GM21367 (cell line): ENCODE data around the gene JMJD7.

Experiments
- ATAC-seq: cut with Tn5 transposase; IDR thresholded peaks from one replicate; pipeline ENCODE4 v1.9.1; 2021; ENCODE audit not compliant: unreplicated experiment

Gene JMJD7

GRCh38 chr15:41862515-41863116, 34.7 kb downstream of the JMJD7 start:
- no peak for ATAC-seq

- no peak for ATAC-seq
Measured at GRCh38 chr15:41865490-41866055, 37.7 kb downstream of the JMJD7 start.

GRCh38 chr15:41866263-41866703, 38.4 kb downstream of the JMJD7 start:
- no peak for ATAC-seq

GRCh38 chr15:41866872-41867579, 39.1 kb downstream of the JMJD7 start:
- no peak for ATAC-seq

- ATAC-seq: no peak
Measured at GRCh38 chr15:41868321-41868720, 40.4 kb downstream of the JMJD7 start.

- no peak for ATAC-seq
Measured at GRCh38 chr15:41869770-41870688, 42.1 kb downstream of the JMJD7 start.

GRCh38 chr15:41870689-41871081, 42.8 kb downstream of the JMJD7 start:
- no peak for ATAC-seq

- no peak for ATAC-seq
Measured at GRCh38 chr15:41871175-41871905, 43.4 kb downstream of the JMJD7 start.

GRCh38 chr15:41872166-41872747, 44.4 kb downstream of the JMJD7 start:
- ATAC-seq: no peak

GRCh38 chr15:41873711-41874110, 45.8 kb downstream of the JMJD7 start:
- ATAC-seq: no peak

GRCh38 chr15:41874736-41875135, 46.8 kb downstream of the JMJD7 start:
- no peak for ATAC-seq

- no peak for ATAC-seq
Measured at GRCh38 chr15:41876007-41876406, 48.1 kb downstream of the JMJD7 start.

GRCh38 chr15:41876689-41877088, 48.8 kb downstream of the JMJD7 start:
- ATAC-seq: no peak

- no peak for ATAC-seq
Measured at GRCh38 chr15:41877631-41878354, 49.9 kb downstream of the JMJD7 start.

- ATAC-seq: no peak
Measured at GRCh38 chr15:41878355-41878699, 50.4 kb downstream of the JMJD7 start.

- no peak for ATAC-seq
Measured at GRCh38 chr15:41879321-41879845, 51.5 kb downstream of the JMJD7 start.

- ATAC-seq: no peak
Measured at GRCh38 chr15:41880156-41880877, 52.4 kb downstream of the JMJD7 start.

- ATAC-seq: no peak
Measured at GRCh38 chr15:41881086-41881485, 53.2 kb downstream of the JMJD7 start.

- ATAC-seq: no peak
Measured at GRCh38 chr15:41881550-41881919, 53.6 kb downstream of the JMJD7 start.
